ENCODE results near the gene RNF215. TPM values are rescaled to one million over a fixed set of nuclear protein-coding genes. Genes with fewer than 3 reads are reported as not detected.

Gene RNF215
- total RNA-seq, 4 donors from 2014 or later, result 6.6 to 18.5 (median 15.0) TPM

DNA sequence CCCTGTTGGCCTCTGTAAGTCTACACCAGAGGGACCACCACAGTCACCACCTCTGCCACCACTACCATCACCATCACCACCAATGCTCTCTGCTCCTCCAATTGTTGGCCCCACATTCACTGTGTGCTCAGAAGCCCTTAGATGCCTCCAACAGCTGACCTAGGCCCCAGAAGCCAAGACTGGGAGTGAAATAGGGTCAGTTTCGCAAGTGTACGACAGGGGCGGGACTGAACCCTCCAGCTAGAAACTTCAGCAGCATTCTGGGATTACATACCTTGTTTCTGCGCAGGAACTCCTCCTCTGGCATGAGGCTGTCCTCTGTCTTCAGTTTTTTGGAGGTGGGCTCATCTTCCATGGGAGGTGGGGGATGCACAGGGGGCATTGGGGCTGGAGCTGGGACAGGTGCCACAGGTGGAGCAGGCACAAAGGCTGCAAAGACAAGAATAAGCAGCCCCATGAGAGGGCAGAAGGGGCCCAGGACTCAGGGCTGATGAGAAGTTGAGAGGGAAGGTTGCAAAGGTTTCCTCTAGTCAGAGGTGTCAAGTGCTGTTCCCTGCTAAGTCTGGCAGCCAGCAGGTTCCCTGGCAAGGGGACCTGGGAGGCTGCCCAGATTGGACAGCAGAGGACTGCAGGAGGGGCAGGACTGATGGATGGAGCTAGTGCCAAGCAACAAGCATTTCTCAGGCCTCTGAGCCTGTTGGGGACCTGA lies 50.3 kb downstream of the RNF215 start:
- intact Hi-C loops (cut with DNase I), result no loop called here
- no peak overlapping the region for H3K4me3 ChIP-seq
- no peaks in the 10 kb centered on the region for H3K27me3 ChIP-seq
- TF ChIP-seq POLR2A (IDR thresholded peaks at IDR 0.05; ENCODE audit: low read depth), result no peak
- no peak for TF ChIP-seq EP300 (IDR thresholded peaks at IDR 0.05)
- no peak for TF ChIP-seq POLR2AphosphoS5 (IDR thresholded peaks at IDR 0.05)
- TF ChIP-seq, protein P1, sequence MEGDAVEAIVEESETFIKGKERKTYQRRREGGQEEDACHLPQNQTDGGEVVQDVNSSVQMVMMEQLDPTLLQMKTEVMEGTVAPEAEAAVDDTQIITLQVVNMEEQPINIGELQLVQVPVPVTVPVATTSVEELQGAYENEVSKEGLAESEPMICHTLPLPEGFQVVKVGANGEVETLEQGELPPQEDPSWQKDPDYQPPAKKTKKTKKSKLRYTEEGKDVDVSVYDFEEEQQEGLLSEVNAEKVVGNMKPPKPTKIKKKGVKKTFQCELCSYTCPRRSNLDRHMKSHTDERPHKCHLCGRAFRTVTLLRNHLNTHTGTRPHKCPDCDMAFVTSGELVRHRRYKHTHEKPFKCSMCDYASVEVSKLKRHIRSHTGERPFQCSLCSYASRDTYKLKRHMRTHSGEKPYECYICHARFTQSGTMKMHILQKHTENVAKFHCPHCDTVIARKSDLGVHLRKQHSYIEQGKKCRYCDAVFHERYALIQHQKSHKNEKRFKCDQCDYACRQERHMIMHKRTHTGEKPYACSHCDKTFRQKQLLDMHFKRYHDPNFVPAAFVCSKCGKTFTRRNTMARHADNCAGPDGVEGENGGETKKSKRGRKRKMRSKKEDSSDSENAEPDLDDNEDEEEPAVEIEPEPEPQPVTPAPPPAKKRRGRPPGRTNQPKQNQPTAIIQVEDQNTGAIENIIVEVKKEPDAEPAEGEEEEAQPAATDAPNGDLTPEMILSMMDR (IDR thresholded peaks at IDR 0.05), result no peak
- peaks cover 96 to 100% (median 99%) of the 10 kb centered on the region in 4 donors for H3K36me3 ChIP-seq
- WGBS, result 94% methylated on average over 4 of the region's 4 CpGs
- no peaks in the 10 kb centered on the region for H3K9me3 ChIP-seq
- H3K4me1 ChIP-seq, result peaks cover 4 to 16% (median 14%) of the 10 kb centered on the region in 4 donors
- no peak for DNase-seq (ENCODE audit: extremely low spot score)
- H3K27ac ChIP-seq (replicated peaks in 1 of 4), result no peak overlapping the region

DNA sequence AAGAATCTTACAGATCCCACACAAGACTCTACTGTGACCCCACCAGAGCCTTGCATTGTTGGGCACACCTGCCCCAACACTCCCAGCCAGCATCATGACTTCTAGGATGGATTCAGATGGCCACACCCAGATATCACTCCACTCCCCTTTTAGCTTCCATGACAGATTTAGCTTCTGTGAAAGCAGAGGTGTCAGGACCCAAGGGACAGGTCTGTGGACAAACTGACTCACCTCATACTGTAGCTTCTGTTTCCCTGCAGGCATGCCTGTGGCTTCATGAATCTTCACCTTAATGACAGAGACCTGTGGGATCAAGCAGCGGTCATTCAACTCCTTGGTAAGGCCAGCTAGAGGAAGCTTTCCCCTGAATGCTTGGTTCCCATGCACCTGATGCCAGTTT lies 52.0 kb downstream of the RNF215 start:
- H3K27ac ChIP-seq (replicated peaks in 1 of 4), result no peak overlapping the region
- H3K4me1 ChIP-seq, result peaks cover under 1 to 12% (median 7%) of the 10 kb centered on the region in 4 donors
- H3K4me3 ChIP-seq, result no peak overlapping the region
- H3K36me3 ChIP-seq, result peaks cover 92 to 98% (median 95%) of the 10 kb centered on the region in 4 donors
- 100% methylated on average over 1 of the region's 1 CpG for WGBS
- H3K27me3 ChIP-seq, result no peaks in the 10 kb centered on the region
- no peaks in the 10 kb centered on the region for H3K9me3 ChIP-seq
- TF ChIP-seq POLR2AphosphoS5 (IDR thresholded peaks at IDR 0.05), result no peak
- no peak for TF ChIP-seq POLR2A (IDR thresholded peaks at IDR 0.05; ENCODE audit: low read depth)
- no peak for TF ChIP-seq EP300 (IDR thresholded peaks at IDR 0.05)
- TF ChIP-seq, protein P1 (IDR thresholded peaks at IDR 0.05), result no peak
- no peak for DNase-seq (ENCODE audit: extremely low spot score)
- intact Hi-C loops (cut with DNase I), result no loop called here

- Histone ChIP-seq H3K9me3 (no peaks in the 10 kb centered on the region), H3K4me1 (peaks cover 0 to 8% (median 5%) of the 10 kb centered on the region in 4 donors), H3K36me3 (peaks cover 86 to 95% (median 93%) of the 10 kb centered on the region in 4 donors), H3K27me3 (no peaks in the 10 kb centered on the region), H3K4me3 (no peak overlapping the region), H3K27ac (replicated peaks in 1 of 4) (no peak overlapping the region)
- intact Hi-C loops (cut with DNase I), result no loop called here
- 95% methylated on average over 4 of the region's 4 CpGs for WGBS
- DNase-seq (ENCODE audit: extremely low spot score), result no peak
- TF ChIP-seq, protein P1 (IDR thresholded peaks at IDR 0.05), result no peak
- TF ChIP-seq POLR2AphosphoS5 (IDR thresholded peaks at IDR 0.05), result no peak
- TF ChIP-seq POLR2A (IDR thresholded peaks at IDR 0.05; ENCODE audit: low read depth), result no peak
- TF ChIP-seq EP300 (IDR thresholded peaks at IDR 0.05), result no peak
Observed at GRCh38 chr22:30334646-30335045, 52.6 kb downstream of the RNF215 start.

DNA sequence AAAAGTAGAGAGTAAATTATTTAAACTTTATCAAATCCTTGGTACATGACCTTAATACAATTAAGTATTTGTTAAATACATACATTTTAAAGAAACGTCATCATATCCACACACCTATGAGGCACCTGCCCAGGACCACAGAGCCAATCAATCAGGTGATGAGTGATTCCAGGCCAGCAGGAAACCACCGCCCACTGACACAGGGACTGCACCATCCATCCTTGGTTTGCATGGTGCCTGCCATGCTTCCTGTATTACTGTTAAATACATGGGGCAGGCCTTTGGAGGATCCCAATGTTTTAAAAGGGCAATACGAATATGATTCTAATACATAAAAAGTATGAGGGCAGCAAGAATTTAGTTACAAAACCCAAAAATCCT lies 53.5 kb downstream of the RNF215 start:
- TF ChIP-seq POLR2AphosphoS5 (IDR thresholded peaks at IDR 0.05), result no peak
- no peak for TF ChIP-seq EP300 (IDR thresholded peaks at IDR 0.05)
- TF ChIP-seq, protein P1 (IDR thresholded peaks at IDR 0.05), result no peak
- no peak for TF ChIP-seq POLR2A (IDR thresholded peaks at IDR 0.05; ENCODE audit: low read depth)
- H3K27ac ChIP-seq (replicated peaks in 1 of 4), result no peak overlapping the region
- H3K4me3 ChIP-seq, result no peak overlapping the region
- peaks cover 0 to 8% (median 3%) of the 10 kb centered on the region in 4 donors for H3K4me1 ChIP-seq
- no peak for DNase-seq (ENCODE audit: extremely low spot score)
- WGBS, result 92% methylated on average over 3 of the region's 3 CpGs
- intact Hi-C loops (cut with DNase I), result no loop called here
- H3K9me3 ChIP-seq, result no peaks in the 10 kb centered on the region
- peaks cover 76 to 88% (median 84%) of the 10 kb centered on the region in 4 donors for H3K36me3 ChIP-seq
- H3K27me3 ChIP-seq, result no peaks in the 10 kb centered on the region

All from esophagus muscularis mucosa (tissue), 4 donors.